Measurements from ENCODE around the gene AASDHPPT.

DNA sequence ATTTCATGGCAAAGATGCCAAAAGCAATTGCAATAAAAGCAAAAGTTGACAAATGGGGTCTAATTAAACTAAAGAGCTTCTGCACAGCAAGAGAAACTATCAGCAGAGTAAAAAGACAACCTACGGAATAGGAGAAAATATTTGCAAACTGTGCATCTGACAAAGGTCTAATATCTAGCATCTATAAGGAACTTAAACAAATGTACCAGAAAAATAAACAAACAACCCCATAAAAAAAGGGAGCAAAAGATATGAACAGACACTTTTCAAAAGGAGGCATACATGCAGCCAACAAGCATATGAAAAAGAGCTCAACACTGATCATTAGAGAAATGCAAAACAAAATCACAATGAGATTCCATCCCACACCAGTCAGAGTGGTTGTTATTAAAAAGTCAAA is 60.3 kb downstream of the AASDHPPT start:
- TF ChIP-seq POLR2AphosphoS5 (IDR thresholded peaks at IDR 0.05; ENCODE audit: borderline replicate concordance, low read depth, low read length) (no peak), EZH2 (IDR thresholded peaks at IDR 0.05) (no peak)
